HepG2 (cell line): ENCODE data around the gene C1R. TPM values are rescaled to one million over a fixed set of nuclear protein-coding genes. Genes with fewer than 3 reads are reported as not detected.
A peak's percentile ranks its signal among the peaks of the same experiment; 100 is the strongest.

ENCODE experiments used
- GABPA ChIP-seq, 2 experiments: IDR thresholded peaks; 2 replicates each; pipeline ENCODE4 v1.6.1; 2011 to 2016; ENCODE audit warnings: low read depth in 2 of 2, low read length in 1 of 2, missing biosample characterization in 1 of 2, missing genetic modification characterization in 1 of 2
- JUND ChIP-seq: sonication (generic); formaldehyde crosslinking; IDR thresholded peaks from 2 replicates; pipeline ENCODE4 v1.8.0; 2022; ENCODE audit warnings: mild to moderate bottlenecking, missing genetic modification reagents
- KDM2A ChIP-seq: sonication (generic); formaldehyde crosslinking; IDR thresholded peaks from 2 replicates; pipeline ENCODE4 v1.4.0; 2020; ENCODE audit warnings: low read depth, missing genetic modification reagents, borderline replicate concordance
- KLF9 ChIP-seq: IDR thresholded peaks from 2 replicates; pipeline ENCODE4 v1.6.1; 2016; ENCODE audit warnings: low read depth
- MTA1 ChIP-seq: sonication (generic); formaldehyde crosslinking; IDR thresholded peaks from 2 replicates; pipeline ENCODE4 v1.4.0; 2020; ENCODE audit warnings: missing genetic modification reagents, mild to moderate bottlenecking, borderline replicate concordance
- ZNF674 ChIP-seq: sonication (generic); formaldehyde crosslinking; IDR thresholded peaks from 2 replicates; pipeline ENCODE4 v1.5.0; 2020; ENCODE audit warnings: low read depth, mild to moderate bottlenecking, missing genetic modification reagents
- polyA plus RNA-seq, 8 experiments: library from polyadenylated mRNA; depleted of rRNA in 3 of 8; stranded (reverse) in 7 of 8; unstranded in 1 of 8; fragments of >200 nt; fragmentation: Illumina TruSeq in 4 of 8; extraction: Trizol in 4 of 8; gene quantifications; 2 replicates each; pipeline versions ENCODE4 v1.2.1 to v1.2.3, GENCODE V29; 2011 to 2016; ENCODE audit warnings: low read depth in 4 of 8, missing spikeins in 1 of 8, mixed read lengths in 1 of 8; ENCODE audit not compliant: insufficient read depth in 1 of 8
- total RNA-seq, 5 experiments: library from RNA; depleted of rRNA; stranded (reverse); fragments of >200 nt; fragmentation: Illumina TruSeq; extraction: Trizol; gene quantifications; 2 replicates each; pipeline ENCODE4 v1.2.3, GENCODE V29; 2016; ENCODE audit warnings: low read depth in 1 of 5
- TF ChIP-seq, protein P1 (sequence below): sonication (generic); formaldehyde crosslinking; conservative IDR thresholded peaks from 2 replicates; pipeline ENCODE4 v1.4.0; 2020; ENCODE audit warnings: missing genetic modification reagents
- TF ChIP-seq, protein P2 (sequence below): sonication (generic); formaldehyde crosslinking; IDR thresholded peaks from 2 replicates; pipeline ENCODE4 v1.5.1; 2020; ENCODE audit warnings: missing genetic modification reagents, mild to moderate bottlenecking, borderline replicate concordance
- TF ChIP-seq, protein P3 (sequence below): sonication (generic); formaldehyde crosslinking; IDR thresholded peaks from 2 replicates; pipeline ENCODE4 v1.4.0; 2020; ENCODE audit warnings: mild to moderate bottlenecking, missing genetic modification reagents
- TF ChIP-seq, protein P4 (sequence below): sonication (generic); formaldehyde crosslinking; IDR thresholded peaks from 2 replicates; pipeline ENCODE4 v1.5.0; 2020; ENCODE audit warnings: missing genetic modification reagents, mild to moderate bottlenecking, borderline replicate concordance
- TF ChIP-seq, protein P5 (sequence below): IDR thresholded peaks from 2 replicates; pipeline ENCODE4 v1.6.1; 2018; ENCODE audit warnings: missing genetic modification reagents

The C1R gene
- total and polyA plus RNA-seq, 2 of the 13 experiments (the other 11 are each of a cell fraction or from before 2014, with no cell fraction given) = 3.5 to 6.5 TPM

DNA sequence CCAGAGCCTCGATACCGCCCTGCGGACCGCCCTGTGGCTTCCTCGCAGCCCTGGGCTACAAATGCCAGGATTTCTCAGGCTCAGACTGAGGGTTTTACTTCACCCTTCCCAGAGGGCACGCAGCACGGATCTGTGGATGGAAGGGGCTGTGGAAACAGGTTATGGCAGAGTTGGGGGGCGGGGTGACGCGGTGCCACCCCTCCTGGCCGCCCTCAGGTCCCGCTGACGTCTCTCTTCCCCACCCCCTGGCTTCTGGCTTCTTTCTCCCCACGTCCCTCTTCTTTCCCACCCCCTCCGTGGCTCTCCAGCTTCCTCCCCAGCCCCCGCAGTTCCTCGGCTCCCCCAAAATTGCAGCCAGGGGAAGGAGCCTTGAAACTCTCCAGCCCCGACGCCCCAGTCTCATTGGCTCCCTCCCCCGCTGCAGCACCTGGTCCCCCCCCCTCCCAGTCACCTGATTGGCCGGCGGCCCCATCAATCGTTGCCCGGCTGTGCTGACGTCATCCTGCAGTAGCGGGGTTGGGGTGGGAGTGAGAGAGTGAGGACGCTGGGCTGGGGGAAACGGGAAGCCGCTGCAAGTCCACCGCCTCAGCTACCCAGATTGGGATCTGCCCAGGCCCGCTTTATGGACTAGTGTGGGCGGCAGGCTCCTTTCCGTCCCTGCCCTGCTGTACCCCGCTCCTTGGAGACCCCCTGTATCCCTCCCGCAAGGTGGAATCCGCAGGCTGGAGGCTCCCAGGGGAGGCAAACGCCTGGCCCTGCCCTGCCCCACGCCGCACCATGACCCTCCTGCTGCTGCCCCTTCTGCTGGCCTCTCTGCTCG, 37.8 kb upstream of the C1R start, which contains the start of gene CLSTN3 (continued):
- TF ChIP-seq, protein P1, sequence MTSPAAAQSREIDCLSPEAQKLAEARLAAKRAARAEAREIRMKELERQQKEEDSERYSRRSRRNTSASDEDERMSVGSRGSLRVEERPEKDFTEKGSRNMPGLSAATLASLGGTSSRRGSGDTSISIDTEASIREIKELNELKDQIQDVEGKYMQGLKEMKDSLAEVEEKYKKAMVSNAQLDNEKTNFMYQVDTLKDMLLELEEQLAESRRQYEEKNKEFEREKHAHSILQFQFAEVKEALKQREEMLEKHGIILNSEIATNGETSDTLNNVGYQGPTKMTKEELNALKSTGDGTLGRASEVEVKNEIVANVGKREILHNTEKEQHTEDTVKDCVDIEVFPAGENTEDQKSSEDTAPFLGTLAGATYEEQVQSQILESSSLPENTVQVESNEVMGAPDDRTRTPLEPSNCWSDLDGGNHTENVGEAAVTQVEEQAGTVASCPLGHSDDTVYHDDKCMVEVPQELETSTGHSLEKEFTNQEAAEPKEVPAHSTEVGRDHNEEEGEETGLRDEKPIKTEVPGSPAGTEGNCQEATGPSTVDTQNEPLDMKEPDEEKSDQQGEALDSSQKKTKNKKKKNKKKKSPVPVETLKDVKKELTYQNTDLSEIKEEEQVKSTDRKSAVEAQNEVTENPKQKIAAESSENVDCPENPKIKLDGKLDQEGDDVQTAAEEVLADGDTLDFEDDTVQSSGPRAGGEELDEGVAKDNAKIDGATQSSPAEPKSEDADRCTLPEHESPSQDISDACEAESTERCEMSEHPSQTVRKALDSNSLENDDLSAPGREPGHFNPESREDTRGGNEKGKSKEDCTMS (CRISPR knock-in tag) = no peak
- TF ChIP-seq MTA1 (CRISPR knock-in tag) = peak; percentile 32; the same call in 1 of the 2 replicates
- TF ChIP-seq, protein P2, sequence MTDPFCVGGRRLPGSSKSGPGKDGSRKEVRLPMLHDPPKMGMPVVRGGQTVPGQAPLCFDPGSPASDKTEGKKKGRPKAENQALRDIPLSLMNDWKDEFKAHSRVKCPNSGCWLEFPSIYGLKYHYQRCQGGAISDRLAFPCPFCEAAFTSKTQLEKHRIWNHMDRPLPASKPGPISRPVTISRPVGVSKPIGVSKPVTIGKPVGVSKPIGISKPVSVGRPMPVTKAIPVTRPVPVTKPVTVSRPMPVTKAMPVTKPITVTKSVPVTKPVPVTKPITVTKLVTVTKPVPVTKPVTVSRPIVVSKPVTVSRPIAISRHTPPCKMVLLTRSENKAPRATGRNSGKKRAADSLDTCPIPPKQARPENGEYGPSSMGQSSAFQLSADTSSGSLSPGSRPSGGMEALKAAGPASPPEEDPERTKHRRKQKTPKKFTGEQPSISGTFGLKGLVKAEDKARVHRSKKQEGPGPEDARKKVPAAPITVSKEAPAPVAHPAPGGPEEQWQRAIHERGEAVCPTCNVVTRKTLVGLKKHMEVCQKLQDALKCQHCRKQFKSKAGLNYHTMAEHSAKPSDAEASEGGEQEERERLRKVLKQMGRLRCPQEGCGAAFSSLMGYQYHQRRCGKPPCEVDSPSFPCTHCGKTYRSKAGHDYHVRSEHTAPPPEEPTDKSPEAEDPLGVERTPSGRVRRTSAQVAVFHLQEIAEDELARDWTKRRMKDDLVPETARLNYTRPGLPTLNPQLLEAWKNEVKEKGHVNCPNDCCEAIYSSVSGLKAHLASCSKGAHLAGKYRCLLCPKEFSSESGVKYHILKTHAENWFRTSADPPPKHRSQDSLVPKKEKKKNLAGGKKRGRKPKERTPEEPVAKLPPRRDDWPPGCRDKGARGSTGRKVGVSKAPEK (CRISPR knock-in tag) = no peak
- TF ChIP-seq GABPA (IDR thresholded peaks at IDR 0.05; ENCODE audit: low read depth, low read length) = no peak
- TF ChIP-seq GABPA (CRISPR knock-in tag; IDR thresholded peaks at IDR 0.05; ENCODE audit: low read depth) = peak; percentile 32; the same call in 1 of the 2 replicates
- TF ChIP-seq, protein P3, sequence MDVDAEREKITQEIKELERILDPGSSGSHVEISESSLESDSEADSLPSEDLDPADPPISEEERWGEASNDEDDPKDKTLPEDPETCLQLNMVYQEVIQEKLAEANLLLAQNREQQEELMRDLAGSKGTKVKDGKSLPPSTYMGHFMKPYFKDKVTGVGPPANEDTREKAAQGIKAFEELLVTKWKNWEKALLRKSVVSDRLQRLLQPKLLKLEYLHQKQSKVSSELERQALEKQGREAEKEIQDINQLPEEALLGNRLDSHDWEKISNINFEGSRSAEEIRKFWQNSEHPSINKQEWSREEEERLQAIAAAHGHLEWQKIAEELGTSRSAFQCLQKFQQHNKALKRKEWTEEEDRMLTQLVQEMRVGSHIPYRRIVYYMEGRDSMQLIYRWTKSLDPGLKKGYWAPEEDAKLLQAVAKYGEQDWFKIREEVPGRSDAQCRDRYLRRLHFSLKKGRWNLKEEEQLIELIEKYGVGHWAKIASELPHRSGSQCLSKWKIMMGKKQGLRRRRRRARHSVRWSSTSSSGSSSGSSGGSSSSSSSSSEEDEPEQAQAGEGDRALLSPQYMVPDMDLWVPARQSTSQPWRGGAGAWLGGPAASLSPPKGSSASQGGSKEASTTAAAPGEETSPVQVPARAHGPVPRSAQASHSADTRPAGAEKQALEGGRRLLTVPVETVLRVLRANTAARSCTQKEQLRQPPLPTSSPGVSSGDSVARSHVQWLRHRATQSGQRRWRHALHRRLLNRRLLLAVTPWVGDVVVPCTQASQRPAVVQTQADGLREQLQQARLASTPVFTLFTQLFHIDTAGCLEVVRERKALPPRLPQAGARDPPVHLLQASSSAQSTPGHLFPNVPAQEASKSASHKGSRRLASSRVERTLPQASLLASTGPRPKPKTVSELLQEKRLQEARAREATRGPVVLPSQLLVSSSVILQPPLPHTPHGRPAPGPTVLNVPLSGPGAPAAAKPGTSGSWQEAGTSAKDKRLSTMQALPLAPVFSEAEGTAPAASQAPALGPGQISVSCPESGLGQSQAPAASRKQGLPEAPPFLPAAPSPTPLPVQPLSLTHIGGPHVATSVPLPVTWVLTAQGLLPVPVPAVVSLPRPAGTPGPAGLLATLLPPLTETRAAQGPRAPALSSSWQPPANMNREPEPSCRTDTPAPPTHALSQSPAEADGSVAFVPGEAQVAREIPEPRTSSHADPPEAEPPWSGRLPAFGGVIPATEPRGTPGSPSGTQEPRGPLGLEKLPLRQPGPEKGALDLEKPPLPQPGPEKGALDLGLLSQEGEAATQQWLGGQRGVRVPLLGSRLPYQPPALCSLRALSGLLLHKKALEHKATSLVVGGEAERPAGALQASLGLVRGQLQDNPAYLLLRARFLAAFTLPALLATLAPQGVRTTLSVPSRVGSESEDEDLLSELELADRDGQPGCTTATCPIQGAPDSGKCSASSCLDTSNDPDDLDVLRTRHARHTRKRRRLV = no peak
- no peak for TF ChIP-seq ZNF674 (CRISPR knock-in tag)
- TF ChIP-seq JUND (CRISPR knock-in tag) = 0 out of 2 replicates have a peak, but pooled peaks have one; percentile 28
- TF ChIP-seq, protein P4, sequence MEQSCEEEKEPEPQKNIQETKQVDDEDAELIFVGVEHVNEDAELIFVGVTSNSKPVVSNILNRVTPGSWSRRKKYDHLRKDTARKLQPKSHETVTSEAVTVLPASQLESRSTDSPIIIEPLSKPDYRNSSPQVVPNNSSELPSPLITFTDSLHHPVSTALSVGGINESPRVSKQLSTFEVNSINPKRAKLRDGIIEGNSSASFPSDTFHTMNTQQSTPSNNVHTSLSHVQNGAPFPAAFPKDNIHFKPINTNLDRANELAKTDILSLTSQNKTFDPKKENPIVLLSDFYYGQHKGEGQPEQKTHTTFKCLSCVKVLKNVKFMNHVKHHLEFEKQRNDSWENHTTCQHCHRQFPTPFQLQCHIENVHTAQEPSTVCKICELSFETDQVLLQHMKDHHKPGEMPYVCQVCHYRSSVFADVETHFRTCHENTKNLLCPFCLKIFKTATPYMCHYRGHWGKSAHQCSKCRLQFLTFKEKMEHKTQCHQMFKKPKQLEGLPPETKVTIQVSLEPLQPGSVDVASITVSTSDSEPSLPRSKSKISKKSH = peak; percentile 54
- TF ChIP-seq, protein P5, sequence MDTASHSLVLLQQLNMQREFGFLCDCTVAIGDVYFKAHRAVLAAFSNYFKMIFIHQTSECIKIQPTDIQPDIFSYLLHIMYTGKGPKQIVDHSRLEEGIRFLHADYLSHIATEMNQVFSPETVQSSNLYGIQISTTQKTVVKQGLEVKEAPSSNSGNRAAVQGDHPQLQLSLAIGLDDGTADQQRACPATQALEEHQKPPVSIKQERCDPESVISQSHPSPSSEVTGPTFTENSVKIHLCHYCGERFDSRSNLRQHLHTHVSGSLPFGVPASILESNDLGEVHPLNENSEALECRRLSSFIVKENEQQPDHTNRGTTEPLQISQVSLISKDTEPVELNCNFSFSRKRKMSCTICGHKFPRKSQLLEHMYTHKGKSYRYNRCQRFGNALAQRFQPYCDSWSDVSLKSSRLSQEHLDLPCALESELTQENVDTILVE = no peak
- TF ChIP-seq KLF9 (CRISPR knock-in tag) = no peak
- TF ChIP-seq KDM2A (CRISPR knock-in tag) = peak; percentile 73; the same call in 1 of the 2 replicates
